ENCODE results near the gene PDGFRB. TPM values are rescaled to one million over a fixed set of nuclear protein-coding genes. Genes with fewer than 3 reads are reported as not detected.

PDGFRB gene
- total RNA-seq, 1 donor from 2014 or later: 341 TPM

DNA sequence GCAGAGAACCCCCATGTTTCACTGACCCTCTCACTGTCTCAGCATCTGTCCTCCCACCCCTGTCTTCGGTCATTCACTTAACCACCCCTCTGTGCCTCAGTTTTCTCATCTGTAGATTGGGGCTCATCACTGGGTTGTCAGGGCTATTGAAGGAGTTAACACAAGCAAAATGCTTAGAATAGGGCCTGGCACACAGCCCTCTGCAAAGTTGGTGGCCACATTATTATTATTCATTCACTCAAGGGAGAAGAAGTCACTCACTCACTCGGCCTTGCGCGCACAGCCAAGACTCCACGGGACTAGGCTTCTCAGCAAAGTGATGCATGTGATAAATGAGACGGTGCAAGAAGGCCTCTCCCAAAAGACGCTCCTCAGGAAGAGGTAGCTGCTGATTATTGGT is 8.0 kb downstream of the PDGFRB start:
- Histone ChIP-seq H3K4me3 (peak overlapping the region; percentile 14 to 22), H3K36me3 (peaks cover 0 to 15% of the 10 kb centered on the region in 2 donors), H3K27me3 (no peaks in the 10 kb centered on the region), H3K4me1 (peaks cover 47 to 92% of the 10 kb centered on the region in 2 donors), H3K9me3 (no peaks in the 10 kb centered on the region), H3K27ac (peak overlapping the region; percentile 98 to 99)
- intact Hi-C loops (cut with DNase I): loop anchor here (10.0 kb wide), 1 partner anchor 447 kb away; no protein-coding TSS in a partner anchor
- DNase-seq (ENCODE audit: low spot score in 2 of 2): no peak
- no peak for TF ChIP-seq CTCF (IDR thresholded peaks at IDR 0.05)

- Histone ChIP-seq H3K9me3 (no peaks in the 10 kb centered on the region), H3K36me3 (peaks cover 0 to 12% of the 10 kb centered on the region in 2 donors), H3K27ac (peak overlapping the region; percentile 98 to 99), H3K4me1 (peaks cover 48 to 93% of the 10 kb centered on the region in 2 donors), H3K4me3 (peak overlapping the region; percentile 14 to 22), H3K27me3 (no peaks in the 10 kb centered on the region)
- no peak for DNase-seq (ENCODE audit: low spot score in 2 of 2)
- intact Hi-C loops (cut with DNase I): loop anchor here (10.0 kb wide), 1 partner anchor 448 kb away; no protein-coding TSS in a partner anchor
- no peak for TF ChIP-seq CTCF (IDR thresholded peaks at IDR 0.05)
Measured at GRCh38 chr5:150146862-150147601, 8.6 kb downstream of the PDGFRB start.

DNA sequence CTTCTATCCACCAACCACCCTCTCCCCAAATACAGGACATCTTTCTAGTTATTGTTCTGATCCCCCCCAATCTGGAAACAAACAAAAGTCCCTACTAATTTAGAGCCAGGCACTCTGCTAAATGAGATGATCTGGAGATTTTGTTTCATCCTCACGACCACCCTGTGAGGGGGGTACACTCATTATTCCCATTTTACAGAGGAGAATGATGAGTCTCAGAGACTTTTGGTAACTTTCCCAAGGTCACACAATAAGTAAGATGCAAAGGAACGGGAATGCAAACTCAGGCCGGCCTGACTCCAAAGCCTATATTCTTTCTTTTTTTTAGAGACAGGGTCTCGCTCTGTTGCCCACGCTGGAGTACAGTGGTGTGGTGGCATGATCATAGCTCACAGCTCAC is 9.4 kb downstream of the PDGFRB start:
- peaks cover 56 to 95% of the 10 kb centered on the region in 2 donors for H3K4me1 ChIP-seq
- intact Hi-C loops (cut with DNase I): loop anchor here (10.0 kb wide), 1 partner anchor 449 kb away; no protein-coding TSS in a partner anchor

GRCh38 chr5:150144879-150145278 is 10.8 kb downstream of the PDGFRB start:
- no peak for TF ChIP-seq CTCF (IDR thresholded peaks at IDR 0.05)
- Histone ChIP-seq H3K36me3 (no peaks in the 10 kb centered on the region), H3K9me3 (no peaks in the 10 kb centered on the region), H3K27me3 (no peaks in the 10 kb centered on the region), H3K4me3 (peak overlapping the region; percentile 11 to 46), H3K4me1 (peaks cover 61 to 95% of the 10 kb centered on the region in 2 donors), H3K27ac (peak overlapping the region; percentile 98 to 99)
- intact Hi-C loops (cut with DNase I): loop anchor here (10.0 kb wide), 1 partner anchor 450 kb away; no protein-coding TSS in a partner anchor
- no peak for DNase-seq (ENCODE audit: low spot score in 2 of 2)

More for the DNA sequence above, 9.4 kb downstream of the PDGFRB start:
- no peak for TF ChIP-seq CTCF (IDR thresholded peaks at IDR 0.05)
- H3K4me3 ChIP-seq: peak overlapping the region in 1 of 2 donors; percentile 14
- H3K27ac ChIP-seq: peak overlapping the region; percentile 98 to 99
- no peaks in the 10 kb centered on the region for H3K27me3 ChIP-seq
- no peak for DNase-seq (ENCODE audit: low spot score in 2 of 2)
- no peaks in the 10 kb centered on the region for H3K9me3 ChIP-seq
- H3K36me3 ChIP-seq: peaks cover 0 to 10% of the 10 kb centered on the region in 2 donors

DNA sequence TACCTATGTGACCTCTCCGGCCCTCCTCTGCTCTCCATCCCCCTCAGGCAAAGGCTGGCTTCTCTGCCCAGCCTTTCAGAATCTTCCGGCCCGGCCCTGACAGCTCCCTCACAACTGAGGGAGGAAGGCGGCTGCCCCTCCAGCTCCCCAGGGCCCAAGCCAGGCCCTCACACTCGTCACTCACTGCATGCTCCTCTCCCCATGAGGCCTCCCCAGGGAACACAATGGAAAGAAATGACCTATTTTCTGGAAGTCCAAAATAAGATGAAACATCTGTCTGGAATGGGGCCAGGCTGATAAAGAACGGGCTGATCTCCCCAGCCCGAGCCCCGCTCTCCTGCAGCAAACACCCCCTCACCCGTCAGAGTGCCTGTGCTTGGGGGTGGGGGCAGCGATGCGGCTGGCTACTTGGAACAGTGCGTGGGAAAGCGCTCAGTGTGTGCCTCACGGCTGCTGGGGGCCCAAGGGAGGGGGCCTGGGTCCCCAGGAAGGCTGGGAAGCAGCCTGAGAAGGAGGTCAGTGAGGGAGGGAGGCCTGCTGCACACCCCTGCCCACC is 11.3 kb downstream of the PDGFRB start:
- Histone ChIP-seq H3K36me3 (no peaks in the 10 kb centered on the region), H3K4me1 (peaks cover 63 to 95% of the 10 kb centered on the region in 2 donors), H3K4me3 (peak overlapping the region; percentile 11 to 46), H3K27ac (peak overlapping the region; percentile 98 to 99), H3K27me3 (no peaks in the 10 kb centered on the region), H3K9me3 (no peaks in the 10 kb centered on the region)
- peak in 1 of 2 donors; percentile 85 for DNase-seq (ENCODE audit: low spot score in 2 of 2)
- TF ChIP-seq CTCF (IDR thresholded peaks at IDR 0.05): no peak
- intact Hi-C loops (cut with DNase I): loop anchor here (10.0 kb wide), 1 partner anchor 450 kb away; no protein-coding TSS in a partner anchor

Data from ascending aorta (tissue), 2 donors.